GM23338 (cell line): Measurements from ENCODE around the gene HAUS2. TPM values are rescaled to one million over a fixed set of nuclear protein-coding genes. Genes with fewer than 3 reads are reported as not detected.

Source experiments
- ATAC-seq: fragments of 200-7000 bp; cut with Tn5 transposase; 3 replicates; pipeline ENCODE4 v1.9.1; 2020
- DNase-seq: peaks from one replicate; pipeline ENCODE4 v3.0.0-alpha.2; 2015; ENCODE audit warnings: low spot score
- H2AFZ ChIP-seq: fragments of 200-600 bp; sonication (generic); 2 replicates; pipeline ENCODE4 v1.8.0; 2016; ENCODE audit warnings: antibody characterized with exemption, mild to moderate bottlenecking, moderate library complexity
- H3F3A ChIP-seq: fragments of 200-600 bp; sonication (generic); replicated peaks from 2 replicates; pipeline ENCODE4 v1.8.0; 2017; ENCODE audit warnings: antibody characterized with exemption, mixed run types, low read depth
- H3K27ac ChIP-seq: fragments of 200-600 bp; sonication (generic); 2 replicates; pipeline ENCODE4 v1.6.1; 2016; ENCODE audit warnings: low read depth
- H3K27me3 ChIP-seq: fragments of 200-600 bp; sonication (generic); 2 replicates; pipeline ENCODE4 v1.8.0; 2016; ENCODE audit warnings: mild to moderate bottlenecking, mixed run types, moderate library complexity; ENCODE audit not compliant: insufficient read depth
- H3K36me3 ChIP-seq: fragments of 200-600 bp; sonication (generic); 2 replicates; pipeline ENCODE4 v1.8.0; 2016; ENCODE audit warnings: mild to moderate bottlenecking; ENCODE audit not compliant: insufficient read depth
- H3K4me1 ChIP-seq: fragments of 200-600 bp; sonication (generic); 2 replicates; pipeline ENCODE4 v1.8.0; 2016; ENCODE audit warnings: mild to moderate bottlenecking, moderate library complexity; ENCODE audit not compliant: insufficient read depth
- H3K4me2 ChIP-seq: fragments of 200-600 bp; sonication (generic); 2 replicates; pipeline ENCODE4 v1.7.1; 2017; ENCODE audit warnings: mixed run types
- H3K4me3 ChIP-seq: fragments of 200-600 bp; sonication (generic); 2 replicates; pipeline ENCODE4 v1.6.1; 2016; ENCODE audit warnings: mixed run types
- H3K79me2 ChIP-seq: fragments of 200-600 bp; sonication (generic); replicated peaks from 2 replicates; pipeline ENCODE4 v1.8.0; 2017; ENCODE audit warnings: mild to moderate bottlenecking; ENCODE audit not compliant: insufficient read depth
- H3K9me2 ChIP-seq: fragments of 200-600 bp; sonication (generic); 2 replicates; pipeline ENCODE4 v1.8.0; 2017; ENCODE audit not compliant: insufficient read depth
- H4K20me1 ChIP-seq: fragments of 200-600 bp; sonication (generic); replicated peaks from 2 replicates; pipeline ENCODE4 v1.8.0; 2017; ENCODE audit warnings: mild to moderate bottlenecking; ENCODE audit not compliant: insufficient read depth
- H3K27ac Mint-ChIP-seq: 2 replicates; pipeline ENCODE4 v1.8.0; 2020; ENCODE audit warnings: inconsistent platforms, mild to moderate bottlenecking, moderate library complexity, mixed read lengths
- H3K27me3 Mint-ChIP-seq: 3 replicates; pipeline ENCODE4 v1.8.0; 2022; ENCODE audit warnings: low read depth, mild to moderate bottlenecking, moderate library complexity, mixed read lengths, inconsistent platforms; ENCODE audit not compliant: insufficient read depth, poor library complexity
- H3K36me3 Mint-ChIP-seq: 3 replicates; pipeline ENCODE4 v1.8.0; 2021; ENCODE audit warnings: low read depth, mild to moderate bottlenecking, inconsistent platforms, moderate library complexity, mixed read lengths
- H3K4me1 Mint-ChIP-seq: 3 replicates; pipeline ENCODE4 v1.8.0; 2020; ENCODE audit warnings: mild to moderate bottlenecking, inconsistent platforms, mixed read lengths
- H3K4me3 Mint-ChIP-seq: 3 replicates; pipeline ENCODE4 v1.8.0; 2021; ENCODE audit warnings: moderate library complexity, mild to moderate bottlenecking, inconsistent platforms, mixed read lengths
- H3K9me3 Mint-ChIP-seq: 3 replicates; pipeline ENCODE4 v1.8.0; 2020; ENCODE audit warnings: moderate library complexity, mild to moderate bottlenecking, inconsistent platforms, mixed read lengths
- EZH2 ChIP-seq: fragments of 200-600 bp; sonication (generic); IDR thresholded peaks from one replicate; pipeline ENCODE4 v1.8.0; 2017; ENCODE audit warnings: antibody characterized with exemption, mild to moderate bottlenecking, low read depth; ENCODE audit not compliant: unreplicated experiment
- NANOG ChIP-seq: IDR thresholded peaks from 2 replicates; pipeline ENCODE4 v1.6.1; 2016; ENCODE audit warnings: antibody characterized with exemption, borderline replicate concordance
- ZNF331 ChIP-seq: fragments of 250-450 bp; sonication (Bioruptor Pico); IDR thresholded peaks from 2 replicates; pipeline ENCODE4 v1.5.0; 2020; ENCODE audit warnings: low read depth, mild to moderate bottlenecking, moderate library complexity
- ZNF462 ChIP-seq: fragments of 250-450 bp; sonication (Bioruptor Pico); IDR thresholded peaks from 2 replicates; pipeline ENCODE4 v1.5.0; 2020; ENCODE audit warnings: mild to moderate bottlenecking, moderate library complexity
- polyA plus RNA-seq: library from polyadenylated mRNA; unstranded; fragments of >200 nt; fragmentation: Nextera tagmentation; extraction: Ambion mirVana; gene quantifications from 2 replicates; pipeline ENCODE4 v1.2.1, GENCODE V29; 2016
- total RNA-seq: library from RNA; depleted of rRNA; stranded (reverse); fragments of >200 nt; shearing (Covaris generic); gene quantifications from 2 replicates; pipeline ENCODE4 v1.2.3, GENCODE V29; 2014

HAUS2 gene
- total and polyA plus RNA-seq, 2 experiments from 2014 or later: 30.9 to 32.7 TPM

DNA sequence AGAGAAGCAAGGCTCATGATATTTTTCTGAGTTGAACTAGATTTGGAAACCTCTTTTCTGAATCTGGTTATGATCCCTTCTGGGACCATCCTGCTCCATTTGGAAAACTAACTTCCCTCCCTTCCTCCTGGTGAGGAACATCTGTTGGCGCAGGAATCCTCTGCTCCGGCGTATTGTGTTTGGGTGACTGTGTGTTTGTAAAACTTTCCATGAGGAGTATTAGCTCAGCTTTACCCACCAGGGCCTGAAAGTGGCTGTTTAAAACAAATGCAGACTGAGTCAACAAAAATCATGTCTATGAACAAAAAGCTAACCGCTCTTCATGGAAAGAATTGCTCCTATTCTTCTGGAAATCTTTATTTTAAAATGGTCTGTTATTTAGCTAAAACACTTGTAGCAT is 44.5 kb downstream of the HAUS2 start:
- peaks cover 2% of the 10 kb centered on the region; the same call in 1 of the 3 replicates for H3K36me3 Mint-ChIP-seq
- no peak overlapping the region for H3K27ac Mint-ChIP-seq
- H3K4me2 ChIP-seq: no peak overlapping the region

More for the DNA sequence above, 44.5 kb downstream of the HAUS2 start:
- no peaks in the 10 kb centered on the region for H3K36me3 ChIP-seq
- no peaks in the 10 kb centered on the region for H3K9me2 ChIP-seq
- DNase-seq (no peak), ATAC-seq (no peak)
- no peak overlapping the region for H3K27ac ChIP-seq
- H2AFZ ChIP-seq: no peak overlapping the region
- Mint-ChIP-seq H3K4me3 (no peak overlapping the region), H3K27me3 (no peaks in the 10 kb centered on the region), H3K9me3 (no peaks in the 10 kb centered on the region), H3K4me1 (peaks cover 9% of the 10 kb centered on the region)
- H3K79me2 ChIP-seq: no peaks in the 10 kb centered on the region
- H3K4me1 ChIP-seq: no peaks in the 10 kb centered on the region; the same call in 1 of the 2 replicates
- no peaks in the 10 kb centered on the region for H3F3A ChIP-seq
- H4K20me1 ChIP-seq: no peaks in the 10 kb centered on the region
- H3K27me3 ChIP-seq: no peaks in the 10 kb centered on the region
- no peak overlapping the region for H3K4me3 ChIP-seq
- no peak for TF ChIP-seq ZNF462
- no peak for TF ChIP-seq NANOG
- no peak for TF ChIP-seq EZH2
- TF ChIP-seq ZNF331 (CRISPR knock-in tag): no peak
